Retina (tissue), 1 donor: ENCODE data around the gene SLC34A1.
"Not testable (repeated sequence)": the region's sequence is repeated elsewhere in the genome, so short reads cannot be mapped to it uniquely, and the experiment has no call there.

Experiments used
- DNase-seq: peaks from one replicate; pipeline ENCODE4 v3.0.0-alpha.2; 2016

SLC34A1 gene

GRCh38 chr5:177355868-177356168 lies 28.4 kb upstream of the SLC34A1 start:
- no peak for DNase-seq

- DNase-seq: no peak
Measured at GRCh38 chr5:177356746-177357145, 27.5 kb upstream of the SLC34A1 start.

- no peak for DNase-seq
Measured at GRCh38 chr5:177357146-177357458, 27.1 kb upstream of the SLC34A1 start.

GRCh38 chr5:177357459-177358351 lies 26.5 kb upstream of the SLC34A1 start, which contains the start of gene RGS14:
Gene RGS14 (plus strand): TSS chr5:177357924. CDS start chr5:177358025, 101 bp downstream.
- DNase-seq: no peak

- no peak for DNase-seq
Measured at GRCh38 chr5:177358370-177358819, 25.8 kb upstream of the SLC34A1 start.

- no peak for DNase-seq
Measured at GRCh38 chr5:177359451-177359851, 24.8 kb upstream of the SLC34A1 start.

GRCh38 chr5:177359860-177360259 lies 24.4 kb upstream of the SLC34A1 start:
- DNase-seq: no peak

GRCh38 chr5:177360740-177361139 lies 23.5 kb upstream of the SLC34A1 start:
- DNase-seq: not testable (repeated sequence)

- DNase-seq: no peak
Measured at GRCh38 chr5:177361418-177362291, 22.6 kb upstream of the SLC34A1 start.

GRCh38 chr5:177362292-177362609 lies 22.0 kb upstream of the SLC34A1 start:
- no peak for DNase-seq

- DNase-seq: peak; percentile 54
Measured at GRCh38 chr5:177362610-177363507, 21.4 kb upstream of the SLC34A1 start.

GRCh38 chr5:177363565-177363964 lies 20.7 kb upstream of the SLC34A1 start:
- no peak for DNase-seq

- no peak for DNase-seq
Measured at GRCh38 chr5:177364159-177364962, 19.9 kb upstream of the SLC34A1 start.

- DNase-seq: peak; percentile 36
Measured at GRCh38 chr5:177365845-177366527, 18.2 kb upstream of the SLC34A1 start.

GRCh38 chr5:177366528-177367322 lies 17.5 kb upstream of the SLC34A1 start:
- DNase-seq: peak; percentile 88

- peak; percentile 82 for DNase-seq
Measured at GRCh38 chr5:177367323-177367848, 16.8 kb upstream of the SLC34A1 start.

- no peak for DNase-seq
Measured at GRCh38 chr5:177367981-177368868, 16.0 kb upstream of the SLC34A1 start.

GRCh38 chr5:177368869-177369644 lies 15.2 kb upstream of the SLC34A1 start:
- no peak for DNase-seq
